Measurements from ENCODE around the gene ICAM2. TPM values are rescaled to one million over a fixed set of nuclear protein-coding genes. Genes with fewer than 3 reads are reported as not detected.
"Not testable (repeated sequence)": the region's sequence is repeated elsewhere in the genome, so short reads cannot be mapped to it uniquely, and the experiment has no call there.

ICAM2 gene
- polyA plus RNA-seq, 5 donors = 43.5 to 50.7 (median 46.8) TPM

DNA sequence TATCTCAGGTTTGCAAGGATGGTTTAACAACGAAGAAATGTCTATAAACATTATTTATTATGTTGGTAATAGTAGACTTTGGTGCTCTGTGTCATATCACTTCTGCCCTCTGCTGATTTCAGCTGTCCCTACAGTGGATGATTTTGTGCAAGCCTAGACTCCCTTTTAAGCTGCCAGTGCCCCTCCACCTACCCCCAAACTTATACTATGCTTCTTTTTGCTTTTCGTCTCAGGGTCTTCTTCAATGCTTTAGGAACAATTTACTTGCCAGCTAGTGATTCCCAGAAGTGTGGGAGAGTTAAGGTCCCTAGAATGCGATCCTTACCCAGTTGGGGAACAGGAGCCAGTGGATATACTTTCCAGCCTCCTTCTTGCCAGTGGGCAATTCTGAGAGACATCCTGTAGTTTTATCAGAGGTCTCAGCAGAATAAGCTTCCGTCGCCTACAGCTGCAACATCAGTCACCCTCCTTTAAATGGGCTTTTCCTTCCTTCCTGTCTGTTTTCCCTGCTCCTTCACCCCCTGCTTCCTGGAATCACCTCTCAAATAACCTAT is 4.1 kb downstream of the ICAM2 start:
- DNase-seq = no peak

DNA sequence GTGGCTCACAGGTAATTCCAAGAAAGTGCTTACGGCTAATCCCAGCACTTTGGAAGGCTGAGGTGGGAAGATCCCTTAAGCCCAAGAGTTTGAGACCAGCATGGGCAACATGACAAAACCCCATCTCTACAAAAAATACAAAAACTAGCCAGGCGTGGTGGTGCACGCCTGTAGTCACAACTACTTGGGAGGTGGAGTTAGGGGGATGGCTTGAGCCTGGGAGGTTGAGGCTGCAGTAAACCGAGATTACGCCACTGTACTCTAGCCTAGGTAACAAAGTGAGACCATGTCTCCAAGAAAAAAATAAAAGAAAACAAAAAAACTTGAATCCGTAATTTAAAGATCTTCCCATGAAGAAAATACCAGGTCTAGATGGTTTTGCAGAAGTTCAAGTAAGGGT is 5.0 kb downstream of the ICAM2 start:
- DNase-seq = no peak

- no peak for DNase-seq
Observed at GRCh38 chr17:64009571-64010402, 10.6 kb downstream of the ICAM2 start.

GRCh38 chr17:64008830-64009229 is 11.6 kb downstream of the ICAM2 start:
- DNase-seq = no peak

DNA sequence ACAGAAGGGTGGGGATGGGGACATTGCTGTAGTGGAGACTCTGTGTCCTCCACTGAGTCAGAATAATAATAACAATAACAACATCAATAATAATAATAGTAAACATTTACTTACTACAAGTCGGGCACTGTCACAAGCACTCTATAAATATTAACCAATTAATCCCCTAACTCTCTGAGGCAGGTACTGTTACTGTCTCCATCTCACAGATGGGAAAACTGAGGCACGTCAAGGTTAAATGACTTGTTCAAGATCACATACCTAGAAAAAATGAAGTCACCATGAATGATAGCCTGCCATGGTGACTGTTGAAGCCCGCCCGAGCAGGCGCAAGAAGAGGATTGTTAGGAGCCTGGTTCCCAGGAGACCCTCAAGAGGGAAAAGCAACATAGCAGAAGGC is 12.1 kb downstream of the ICAM2 start:
- DNase-seq = no peak

GRCh38 chr17:64007838-64008282 is 12.6 kb downstream of the ICAM2 start:
- no peak for DNase-seq

GRCh38 chr17:64007089-64007837 is 13.2 kb downstream of the ICAM2 start:
- not testable (repeated sequence) for DNase-seq

GRCh38 chr17:64006361-64007088 is 13.9 kb downstream of the ICAM2 start:
- no peak for DNase-seq

DNA sequence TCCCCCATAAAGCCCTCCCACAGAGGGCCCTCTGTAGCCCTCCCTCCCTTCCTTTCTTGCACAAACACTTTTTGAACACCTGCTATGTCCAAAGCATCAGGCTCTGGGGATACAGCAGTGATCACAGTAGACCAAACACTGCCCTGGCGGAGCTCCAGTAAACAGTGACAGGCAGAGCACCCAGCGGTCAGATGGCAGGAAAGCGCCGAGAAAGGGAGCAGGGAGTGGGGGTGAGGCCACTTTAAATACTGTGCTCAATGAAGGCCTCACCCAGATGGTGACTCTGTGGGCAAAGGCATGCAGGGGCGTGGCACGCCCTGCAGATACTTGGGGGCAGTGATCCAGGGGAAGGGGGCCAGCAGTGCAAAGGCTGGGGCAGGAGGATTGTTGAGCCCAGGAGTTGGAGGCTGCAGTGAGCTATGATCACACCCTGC is 14.7 kb downstream of the ICAM2 start:
- peak in 1 of 2 donors; percentile 57 for DNase-seq

- no peak for DNase-seq
Observed at GRCh38 chr17:64004903-64005733, 15.3 kb downstream of the ICAM2 start.

- no peak for DNase-seq
Observed at GRCh38 chr17:64004218-64004770, 16.1 kb downstream of the ICAM2 start.

GRCh38 chr17:64003526-64004121 is 16.8 kb downstream of the ICAM2 start:
- no peak for DNase-seq

DNA sequence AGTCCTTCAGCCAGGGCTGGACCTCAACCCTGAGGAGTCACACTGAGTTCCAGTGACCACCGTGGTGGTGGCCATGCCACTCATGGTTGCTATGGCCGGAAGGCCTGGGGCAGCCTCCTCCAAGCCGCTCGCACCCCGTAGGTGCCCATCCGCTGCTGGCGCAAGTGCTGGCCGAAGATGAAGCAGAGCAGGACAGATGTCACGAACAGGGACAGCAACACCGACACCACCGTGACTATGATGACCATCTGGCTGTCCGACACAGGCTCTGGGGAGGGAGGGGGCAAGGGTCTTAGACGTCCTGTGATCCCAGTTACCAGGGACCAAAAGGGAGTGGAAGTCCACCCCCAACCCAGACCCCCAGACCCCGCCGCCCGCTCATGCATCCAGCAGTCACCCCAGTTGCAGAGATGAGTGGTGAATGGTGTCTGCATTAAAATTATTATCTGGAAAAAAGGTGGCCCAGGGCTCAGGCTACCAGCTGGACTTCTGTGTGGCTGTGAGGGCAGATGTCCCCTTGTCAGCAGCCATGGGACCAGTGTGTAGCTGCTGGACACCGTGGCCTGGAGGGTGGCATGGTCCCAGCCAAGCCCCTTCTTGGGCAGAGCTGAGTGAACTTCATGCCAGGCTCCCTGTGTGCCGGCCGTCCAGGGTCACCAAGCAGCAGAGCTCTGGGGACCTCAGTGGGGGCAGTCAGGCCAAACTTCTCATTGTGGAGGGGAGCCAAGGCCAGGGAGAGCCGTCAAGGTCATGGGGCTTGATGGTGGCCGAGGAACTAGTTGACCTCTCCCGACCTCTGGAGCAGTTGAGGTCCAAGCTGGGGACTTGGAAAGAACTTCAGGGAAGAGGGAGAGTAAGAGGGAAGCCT is 17.5 kb downstream of the ICAM2 start:
- no peak for DNase-seq

GRCh38 chr17:64001763-64002529 is 18.5 kb downstream of the ICAM2 start:
- DNase-seq = peak in 1 of 2 donors; percentile 37

DNA sequence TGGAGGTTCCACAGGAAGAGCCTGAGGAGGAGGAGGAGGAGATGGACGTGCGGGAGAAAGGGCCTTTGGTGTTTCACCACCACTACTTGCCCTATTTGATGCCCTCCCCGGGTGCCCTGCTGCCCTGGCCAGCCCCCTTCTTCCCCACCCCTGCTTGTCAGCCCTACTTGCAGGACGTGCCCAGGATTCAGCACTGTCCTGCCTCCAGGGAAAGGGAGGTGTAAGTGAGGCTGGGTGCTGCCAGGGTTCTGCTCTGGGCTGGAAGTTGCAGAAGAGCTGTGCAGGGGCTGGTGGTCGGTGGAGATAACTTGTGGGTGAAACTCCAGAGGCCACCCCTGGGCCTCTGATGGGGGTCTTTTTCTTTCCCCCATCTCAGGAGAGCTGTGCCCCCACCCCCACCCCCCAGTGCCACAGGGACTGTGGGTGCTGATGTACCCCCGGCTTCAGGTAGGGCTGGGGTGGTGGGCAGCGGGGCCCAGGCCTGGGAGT is 19.3 kb downstream of the ICAM2 start:
- no peak for DNase-seq

- no peak for DNase-seq
Observed at GRCh38 chr17:63999680-64000531, 20.5 kb downstream of the ICAM2 start.
